ENCODE results near the gene SMLR1.

- TF ChIP-seq CTCF (IDR thresholded peaks at IDR 0.05; ENCODE audit: low read depth, low read length) (no peak), POLR2A (IDR thresholded peaks at IDR 0.05; ENCODE audit: extremely low read depth, insufficient read length) (no peak), MYC (IDR thresholded peaks at IDR 0.05; ENCODE audit: low read depth, low read length) (no peak)
These were observed 48.1 kb upstream of the SMLR1 start for GRCh38 chr6:130778946-130779657.
